NCI-H524 (cell line): ENCODE measurements around the gene SPEF1.

ENCODE experiments used
- DNase-seq, 2 experiments: peaks; one replicate each; lab custom pipeline; 2025; lab: John Stamatoyannopoulos, UW

SPEF1 gene

GRCh38 chr20:3730803-3731672 is 50.2 kb downstream of the SPEF1 start:
- no peak for DNase-seq

GRCh38 chr20:3729811-3730540 is 51.3 kb downstream of the SPEF1 start:
- no peak for DNase-seq

- no peak for DNase-seq
Measured at GRCh38 chr20:3729378-3729777, 51.9 kb downstream of the SPEF1 start.

GRCh38 chr20:3728876-3729275 is 52.4 kb downstream of the SPEF1 start:
- no peak for DNase-seq

- no peak for DNase-seq
Measured at GRCh38 chr20:3728354-3728753, 52.9 kb downstream of the SPEF1 start.
